K562 (cell line): ENCODE measurements around the gene SLC7A5. TPM values are rescaled to one million over a fixed set of nuclear protein-coding genes. Genes with fewer than 3 reads are reported as not detected.

ENCODE experiments used
- ATAC-seq: fragments of 200-7000 bp; cut with Tn5 transposase; 3 replicates; pipeline ENCODE4 v1.9.1; 2020; ENCODE audit warnings: moderate library complexity
- BruUV-seq: library from RNA; stranded (reverse); fragments of 400-500 nt; replicated peaks from 2 replicates; lab custom pipeline; 2021; lab: Mats Ljungman, UMichigan
- CTCF ChIA-PET: fragments of 300-600 bp; formaldehyde crosslinking; extraction: SDS; loops from one replicate; lab custom pipeline; 2021; ENCODE audit warnings: low intra/inter-chr PET ratio; lab: Yijun Ruan, JAX
- POLR2A ChIA-PET: fragments of 300-600, 350-650 bp; sonication (Branson Sonifier 250); formaldehyde crosslinking; extraction: SDS; loops from one replicate; lab custom pipeline; 2021; ENCODE audit warnings: antibody characterized with exemption, inconsistent platforms; lab: Yijun Ruan, JAX
- DNase-seq, 4 experiments: peaks; one replicate each; pipeline versions ENCODE4 v3.0.0 to v3.0.0-alpha.2; 2011 to 2018; ENCODE audit warnings: low spot score in 3 of 4, mixed read lengths in 3 of 4; ENCODE audit errors: extremely low read depth in 1 of 4
- FAIRE-seq: peaks from 2 replicates; lab custom pipeline; 2011; peaks lifted over from hg19 to GRCh38; lab: Jason Lieb, UNC
- H2AFZ ChIP-seq: 2 replicates; pipeline ENCODE4 v1.6.0; 2011; ENCODE audit warnings: low read depth, low read length, control low read depth, inconsistent platforms
- H3K27ac ChIP-seq: fragments of 200-600 bp; 3 replicates; pipeline ENCODE4 v1.8.0; 2011; ENCODE audit warnings: low read depth, mild to moderate bottlenecking, control low read depth, inconsistent platforms, low read length, moderate library complexity, mixed read lengths; ENCODE audit errors: extremely low read depth
- H3K27me3 ChIP-seq, 2 experiments: fragments of 300-600 bp in 1 of 2; 2 replicates in 1 of 2; 3 replicates in 1 of 2; pipeline versions ENCODE4 v1.6.0 to v1.8.0; 2011; ENCODE audit warnings: inconsistent platforms in 2 of 2, low read length in 2 of 2, mild to moderate bottlenecking in 1 of 2, mixed read lengths in 1 of 2, moderate library complexity in 1 of 2; ENCODE audit not compliant: control insufficient read depth in 2 of 2, insufficient read depth in 2 of 2
- H3K36me3 ChIP-seq: fragments of 300-600 bp; 3 replicates; pipeline ENCODE4 v1.8.0; 2011; ENCODE audit warnings: mild to moderate bottlenecking, low read length, inconsistent platforms; ENCODE audit not compliant: control insufficient read depth, insufficient read depth
- H3K4me1 ChIP-seq, 2 experiments: fragments of 200-600 bp in 1 of 2; replicated peaks in 1 of 2; 2 replicates in 1 of 2; 3 replicates in 1 of 2; pipeline versions ENCODE4 v1.5.1 to v1.8.0; 2011; ENCODE audit warnings: inconsistent platforms in 2 of 2, low read length in 2 of 2, mild to moderate bottlenecking in 1 of 2, mixed read lengths in 1 of 2, moderate library complexity in 1 of 2; ENCODE audit not compliant: control insufficient read depth in 2 of 2, insufficient read depth in 2 of 2
- H3K4me2 ChIP-seq: 2 replicates; pipeline ENCODE4 v1.6.1; 2011; ENCODE audit warnings: low read length, control low read depth, inconsistent platforms, mixed read lengths; ENCODE audit not compliant: insufficient read depth
- H3K4me3 ChIP-seq: fragments of 200-600 bp; sonication (generic), shearing (Covaris generic); 2 replicates; pipeline ENCODE4 v1.5.1; 2016; ENCODE audit warnings: control low read depth, inconsistent platforms
- H3K79me2 ChIP-seq: fragments of 200-600 bp; 3 replicates; pipeline ENCODE4 v1.8.0; 2011; ENCODE audit warnings: low read length, inconsistent platforms; ENCODE audit not compliant: control insufficient read depth, insufficient read depth
- H3K9ac ChIP-seq, 2 experiments: 2 replicates each; pipeline versions ENCODE4 v1.6.0 to v1.6.1; 2011; ENCODE audit warnings: low read depth in 2 of 2, low read length in 2 of 2, control low read depth in 1 of 2, inconsistent platforms in 1 of 2, mild to moderate bottlenecking in 1 of 2, mixed read lengths in 1 of 2; ENCODE audit not compliant: insufficient read depth in 1 of 2
- H3K9me1 ChIP-seq: one replicate; pipeline ENCODE4 v1.6.0; 2011; ENCODE audit warnings: inconsistent platforms, mild to moderate bottlenecking, low read length, moderate library complexity; ENCODE audit not compliant: control insufficient read depth, insufficient read depth
- H3K9me3 ChIP-seq: replicated peaks from 2 replicates; pipeline ENCODE4 v1.5.1; 2011; ENCODE audit warnings: low read depth, low read length, inconsistent platforms; ENCODE audit not compliant: control insufficient read depth, insufficient read depth
- H4K20me1 ChIP-seq: replicated peaks from 2 replicates; pipeline ENCODE4 v1.6.1; 2011; ENCODE audit warnings: low read length, inconsistent platforms, mixed read lengths; ENCODE audit not compliant: control insufficient read depth, insufficient read depth
- ARID2 ChIP-seq: fragments of 450-650 bp; IDR thresholded peaks from 2 replicates; pipeline ENCODE4 v1.6.1; 2017; ENCODE audit warnings: antibody characterized with exemption, mild to moderate bottlenecking
- CBFB ChIP-seq: sonication (generic); formaldehyde crosslinking; IDR thresholded peaks from 2 replicates; pipeline ENCODE4 v1.4.0; 2020; ENCODE audit warnings: mild to moderate bottlenecking, missing genetic modification reagents
- EHMT2 ChIP-seq: fragments of 450-650 bp; IDR thresholded peaks from 2 replicates; pipeline ENCODE4 v1.6.1; 2018; ENCODE audit warnings: antibody characterized with exemption
- ERF ChIP-seq: fragments of 450-650 bp; formaldehyde crosslinking; IDR thresholded peaks from 2 replicates; pipeline ENCODE4 v1.4.0; 2020; ENCODE audit warnings: mild to moderate bottlenecking, mixed read lengths
- WGBS: fragments of 100-300 bp; shearing (Covaris generic); methylation state at CpG from one replicate; pipeline ENCODE4 v1.1.6; 2016; ENCODE audit warnings: low coverage, mixed read lengths; ENCODE audit not compliant: insufficient coverage; ENCODE audit errors: missing lambda C conversion rate; 5-methylcytosine and 5-hydroxymethylcytosine counted together
- in situ Hi-C: fragments of 300-500 bp; cut with MboI; formaldehyde crosslinking; loops from 4 replicates; pipeline ENCODE4 v1.15.0; 2018; ENCODE audit warnings: inconsistent platforms, mixed read lengths
- intact Hi-C: fragments of 100-400 bp; cut with micrococcal nuclease; formaldehyde crosslinking; loops from 2 replicates; pipeline ENCODE4 v1.14.2; 2022
- polyA plus RNA-seq, 8 experiments: library from polyadenylated mRNA; depleted of rRNA in 4 of 8; stranded (reverse) in 5 of 8; unstranded in 3 of 8; fragments of >200 nt; fragmentation: Nextera tagmentation in 2 of 8; fragmentation: Illumina TruSeq in 1 of 8; extraction: Ambion mirVana in 2 of 8; extraction: Trizol in 1 of 8; gene quantifications; 2 replicates each; pipeline versions ENCODE4 v1.2.1 to v1.2.3, GENCODE V29; 2011 to 2014; ENCODE audit warnings: inconsistent platforms in 1 of 8, missing spikeins in 1 of 8
- total RNA-seq, 7 experiments: library from RNA; depleted of rRNA in 6 of 7; stranded (reverse); fragments of >200 nt in 6 of 7; fragmentation: Illumina TruSeq in 2 of 7; extraction: Trizol in 2 of 7; gene quantifications; 2 replicates each; pipeline versions ENCODE4 v1.2.1 to v1.2.3, GENCODE V29; 2011 to 2021; ENCODE audit warnings: low replicate concordance in 1 of 7
- TF ChIP-seq, protein P1 (sequence below): sonication (generic); formaldehyde crosslinking; IDR thresholded peaks from 2 replicates; pipeline ENCODE4 v1.8.0; 2022; ENCODE audit warnings: mild to moderate bottlenecking, missing genetic modification reagents
- TF ChIP-seq, protein P2 (sequence below): fragments of 250-450 bp; sonication (Bioruptor Pico); IDR thresholded peaks from 2 replicates; pipeline ENCODE4 v1.4.0; 2020
- TF ChIP-seq, protein P3 (sequence below), 2 experiments: fragments of 250-450 bp in 1 of 2; fragments of 450-650 bp in 1 of 2; sonication (Bioruptor Pico) in 1 of 2; IDR thresholded peaks; 2 replicates each; pipeline versions ENCODE4 v1.6.1 to v1.8.0; 2016 to 2021; ENCODE audit warnings: mild to moderate bottlenecking in 2 of 2, moderate library complexity in 2 of 2, missing compliant biosample characterization in 1 of 2, missing genetic modification characterization in 1 of 2

Gene SLC7A5
- total and polyA plus RNA-seq, 9 of the 15 experiments (the other 6 are each of a cell fraction or from before 2014, with no cell fraction given) = 1.9 to 220 (median 18.6) TPM

DNA sequence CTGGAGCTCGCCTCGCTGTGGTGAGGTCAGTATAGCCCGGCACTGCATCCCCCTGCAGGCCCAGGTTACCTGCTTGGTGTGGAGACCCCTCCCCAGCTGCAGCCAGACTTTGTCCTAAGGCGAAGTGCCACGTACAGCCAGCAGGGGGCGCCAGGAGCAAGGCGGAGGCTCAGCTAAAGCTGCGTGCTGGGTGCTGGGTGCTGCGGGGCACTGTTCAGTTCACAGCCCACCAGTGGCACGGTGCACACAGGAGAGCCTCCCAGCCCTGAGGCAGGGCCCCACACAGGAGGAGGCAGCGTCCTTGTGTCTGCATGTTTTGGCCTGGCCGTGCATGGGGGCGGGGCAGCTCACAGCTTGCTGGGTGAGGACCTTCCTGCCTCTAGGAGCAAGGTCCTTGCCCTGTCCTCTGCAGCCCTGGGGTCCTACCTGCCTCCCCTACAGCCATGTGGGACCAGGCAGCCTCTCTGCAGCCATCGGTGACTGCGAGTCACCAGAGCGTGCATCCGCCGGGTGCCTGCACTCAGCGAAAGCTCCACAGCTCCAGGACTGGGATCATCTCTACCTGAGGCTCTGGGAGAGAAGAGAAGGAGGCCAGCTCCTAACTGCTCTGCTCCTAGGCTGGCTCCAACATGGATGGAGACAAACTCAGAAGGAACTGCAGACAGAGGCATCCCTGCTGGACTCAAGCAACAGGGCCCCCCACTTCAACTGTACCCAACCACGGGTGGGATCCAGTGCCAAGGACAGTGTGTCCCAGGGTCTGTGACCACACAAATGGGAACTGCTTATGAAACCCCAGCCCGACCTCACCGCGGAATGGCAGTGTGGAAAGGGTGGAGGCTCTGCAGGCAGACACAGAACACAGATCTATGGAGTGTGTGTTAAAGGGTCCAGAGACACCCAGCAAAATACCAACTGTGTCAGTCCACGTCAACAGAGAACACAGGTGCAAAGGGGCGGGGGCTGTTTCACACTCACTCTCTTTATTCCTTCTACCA, 19.0 kb downstream of the SLC7A5 start:
- H3K9me1 ChIP-seq = no peaks in the 10 kb centered on the region
- H3K36me3 ChIP-seq = peaks cover 87% of the 10 kb centered on the region
- no peaks in the 10 kb centered on the region for H3K9me3 ChIP-seq
- DNase-seq (peak; percentile 72 to 76 (median 74)), FAIRE-seq (peak; percentile 80), ATAC-seq (peak; percentile 28)
- CTCF ChIA-PET = interaction anchor here (0.6 to 3.4 kb wide), 4 partner anchors 21 to 71 kb away, joined by 3 to 31 read pairs (median 12); no protein-coding TSS in a partner anchor
- WGBS = 72% methylated on average over 25 of the region's 25 CpGs
- no TSS peak for BruUV-seq
- H3K4me3 ChIP-seq = no peak overlapping the region
- H3K4me1 ChIP-seq = peaks cover 27 to 85% of the 10 kb centered on the region in 2 experiments
- POLR2A ChIA-PET = interaction anchor here (0.5 to 1.9 kb wide), 9 partner anchors 8 to 245 kb away, joined by 3 to 7 read pairs (median 4); partner anchors contain the start of gene SLC7A5
- H4K20me1 ChIP-seq = peaks cover 36% of the 10 kb centered on the region
- no peak overlapping the region; the same call in 2 of the 3 replicates for H3K27ac ChIP-seq
- H3K9ac ChIP-seq = peak overlapping the region in 1 of 2 experiments; percentile 62; a peak in 2 of 4 replicates
- no peak overlapping the region for H3K4me2 ChIP-seq
- intact Hi-C loops (loop anchor here (2.0 kb wide), 1 partner anchor 20 kb away; no protein-coding TSS in a partner anchor), in situ Hi-C loops (no loop called here)
- H3K27me3 ChIP-seq = no peaks in the 10 kb centered on the region
- peaks cover 98% of the 10 kb centered on the region for H3K79me2 ChIP-seq
- H2AFZ ChIP-seq = no peak overlapping the region
- TF ChIP-seq EHMT2 (no peak), ERF (CRISPR knock-in tag) (0 out of 2 replicates have a peak, but pooled peaks have one; percentile 34), CBFB (CRISPR knock-in tag) (0 out of 2 replicates have a peak, but pooled peaks have one; percentile 17), ARID2 (peak; percentile 90)
- TF ChIP-seq, protein P1, sequence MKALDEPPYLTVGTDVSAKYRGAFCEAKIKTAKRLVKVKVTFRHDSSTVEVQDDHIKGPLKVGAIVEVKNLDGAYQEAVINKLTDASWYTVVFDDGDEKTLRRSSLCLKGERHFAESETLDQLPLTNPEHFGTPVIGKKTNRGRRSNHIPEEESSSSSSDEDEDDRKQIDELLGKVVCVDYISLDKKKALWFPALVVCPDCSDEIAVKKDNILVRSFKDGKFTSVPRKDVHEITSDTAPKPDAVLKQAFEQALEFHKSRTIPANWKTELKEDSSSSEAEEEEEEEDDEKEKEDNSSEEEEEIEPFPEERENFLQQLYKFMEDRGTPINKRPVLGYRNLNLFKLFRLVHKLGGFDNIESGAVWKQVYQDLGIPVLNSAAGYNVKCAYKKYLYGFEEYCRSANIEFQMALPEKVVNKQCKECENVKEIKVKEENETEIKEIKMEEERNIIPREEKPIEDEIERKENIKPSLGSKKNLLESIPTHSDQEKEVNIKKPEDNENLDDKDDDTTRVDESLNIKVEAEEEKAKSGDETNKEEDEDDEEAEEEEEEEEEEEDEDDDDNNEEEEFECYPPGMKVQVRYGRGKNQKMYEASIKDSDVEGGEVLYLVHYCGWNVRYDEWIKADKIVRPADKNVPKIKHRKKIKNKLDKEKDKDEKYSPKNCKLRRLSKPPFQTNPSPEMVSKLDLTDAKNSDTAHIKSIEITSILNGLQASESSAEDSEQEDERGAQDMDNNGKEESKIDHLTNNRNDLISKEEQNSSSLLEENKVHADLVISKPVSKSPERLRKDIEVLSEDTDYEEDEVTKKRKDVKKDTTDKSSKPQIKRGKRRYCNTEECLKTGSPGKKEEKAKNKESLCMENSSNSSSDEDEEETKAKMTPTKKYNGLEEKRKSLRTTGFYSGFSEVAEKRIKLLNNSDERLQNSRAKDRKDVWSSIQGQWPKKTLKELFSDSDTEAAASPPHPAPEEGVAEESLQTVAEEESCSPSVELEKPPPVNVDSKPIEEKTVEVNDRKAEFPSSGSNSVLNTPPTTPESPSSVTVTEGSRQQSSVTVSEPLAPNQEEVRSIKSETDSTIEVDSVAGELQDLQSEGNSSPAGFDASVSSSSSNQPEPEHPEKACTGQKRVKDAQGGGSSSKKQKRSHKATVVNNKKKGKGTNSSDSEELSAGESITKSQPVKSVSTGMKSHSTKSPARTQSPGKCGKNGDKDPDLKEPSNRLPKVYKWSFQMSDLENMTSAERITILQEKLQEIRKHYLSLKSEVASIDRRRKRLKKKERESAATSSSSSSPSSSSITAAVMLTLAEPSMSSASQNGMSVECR (CRISPR knock-in tag) = peak; percentile 59; the same call in 1 of the 2 replicates
- TF ChIP-seq, protein P2, sequence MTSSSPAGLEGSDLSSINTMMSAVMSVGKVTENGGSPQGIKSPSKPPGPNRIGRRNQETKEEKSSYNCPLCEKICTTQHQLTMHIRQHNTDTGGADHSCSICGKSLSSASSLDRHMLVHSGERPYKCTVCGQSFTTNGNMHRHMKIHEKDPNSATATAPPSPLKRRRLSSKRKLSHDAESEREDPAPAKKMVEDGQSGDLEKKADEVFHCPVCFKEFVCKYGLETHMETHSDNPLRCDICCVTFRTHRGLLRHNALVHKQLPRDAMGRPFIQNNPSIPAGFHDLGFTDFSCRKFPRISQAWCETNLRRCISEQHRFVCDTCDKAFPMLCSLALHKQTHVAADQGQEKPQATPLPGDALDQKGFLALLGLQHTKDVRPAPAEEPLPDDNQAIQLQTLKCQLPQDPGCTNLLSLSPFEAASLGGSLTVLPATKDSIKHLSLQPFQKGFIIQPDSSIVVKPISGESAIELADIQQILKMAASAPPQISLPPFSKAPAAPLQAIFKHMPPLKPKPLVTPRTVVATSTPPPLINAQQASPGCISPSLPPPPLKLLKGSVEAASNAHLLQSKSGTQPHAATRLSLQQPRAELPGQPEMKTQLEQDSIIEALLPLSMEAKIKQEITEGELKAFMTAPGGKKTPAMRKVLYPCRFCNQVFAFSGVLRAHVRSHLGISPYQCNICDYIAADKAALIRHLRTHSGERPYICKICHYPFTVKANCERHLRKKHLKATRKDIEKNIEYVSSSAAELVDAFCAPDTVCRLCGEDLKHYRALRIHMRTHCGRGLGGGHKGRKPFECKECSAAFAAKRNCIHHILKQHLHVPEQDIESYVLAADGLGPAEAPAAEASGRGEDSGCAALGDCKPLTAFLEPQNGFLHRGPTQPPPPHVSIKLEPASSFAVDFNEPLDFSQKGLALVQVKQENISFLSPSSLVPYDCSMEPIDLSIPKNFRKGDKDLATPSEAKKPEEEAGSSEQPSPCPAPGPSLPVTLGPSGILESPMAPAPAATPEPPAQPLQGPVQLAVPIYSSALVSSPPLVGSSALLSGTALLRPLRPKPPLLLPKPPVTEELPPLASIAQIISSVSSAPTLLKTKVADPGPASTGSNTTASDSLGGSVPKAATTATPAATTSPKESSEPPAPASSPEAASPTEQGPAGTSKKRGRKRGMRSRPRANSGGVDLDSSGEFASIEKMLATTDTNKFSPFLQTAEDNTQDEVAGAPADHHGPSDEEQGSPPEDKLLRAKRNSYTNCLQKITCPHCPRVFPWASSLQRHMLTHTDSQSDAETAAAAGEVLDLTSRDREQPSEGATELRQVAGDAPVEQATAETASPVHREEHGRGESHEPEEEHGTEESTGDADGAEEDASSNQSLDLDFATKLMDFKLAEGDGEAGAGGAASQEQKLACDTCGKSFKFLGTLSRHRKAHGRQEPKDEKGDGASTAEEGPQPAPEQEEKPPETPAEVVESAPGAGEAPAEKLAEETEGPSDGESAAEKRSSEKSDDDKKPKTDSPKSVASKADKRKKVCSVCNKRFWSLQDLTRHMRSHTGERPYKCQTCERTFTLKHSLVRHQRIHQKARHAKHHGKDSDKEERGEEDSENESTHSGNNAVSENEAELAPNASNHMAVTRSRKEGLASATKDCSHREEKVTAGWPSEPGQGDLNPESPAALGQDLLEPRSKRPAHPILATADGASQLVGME (CRISPR knock-in tag) = 0 out of 2 replicates have a peak, but pooled peaks have one; percentile 35
- TF ChIP-seq, protein P3, sequence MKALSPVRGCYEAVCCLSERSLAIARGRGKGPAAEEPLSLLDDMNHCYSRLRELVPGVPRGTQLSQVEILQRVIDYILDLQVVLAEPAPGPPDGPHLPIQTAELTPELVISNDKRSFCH (CRISPR knock-in tag; IDR thresholded peaks at IDR 0.05) = no peak
- TF ChIP-seq, protein P3 (tag; IDR thresholded peaks at IDR 0.05) = 0 out of 2 replicates have a peak, but pooled peaks have one; percentile 43
